ENCODE measurements around the gene ALDOB. TPM values are rescaled to one million over a fixed set of nuclear protein-coding genes. Genes with fewer than 3 reads are reported as not detected.

The ALDOB gene
- total RNA-seq, 1 experiment from 2014 or later: 1.2 TPM

DNA sequence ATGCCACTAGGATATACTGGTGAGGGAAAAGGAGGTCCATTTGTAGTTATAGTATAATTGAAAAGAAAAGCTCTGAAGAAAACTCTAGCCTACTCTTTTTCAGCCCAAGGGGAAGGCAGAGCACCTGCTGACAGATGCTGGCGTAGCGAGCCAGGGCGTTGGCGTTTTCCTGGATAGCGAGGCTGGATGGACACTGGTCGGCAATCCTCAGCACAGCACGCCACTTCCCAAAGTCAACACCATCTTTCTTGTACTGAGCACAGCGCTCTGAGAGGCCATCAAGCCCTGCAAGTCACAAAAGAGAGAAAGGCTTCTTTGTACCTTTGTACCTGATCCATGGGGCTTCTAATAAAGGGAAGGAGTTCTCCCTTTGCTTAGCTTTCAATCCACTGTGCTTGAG is 8.2 kb downstream of the ALDOB start:
- Histone ChIP-seq H3K9me3 (ENCODE audit: control insufficient read depth in 1 of 2, insufficient read depth in 1 of 2, low read depth in 1 of 2, low read length in 2 of 2) (no peaks in the 10 kb centered on the region), H3K4me1 (ENCODE audit: control insufficient read depth in 1 of 2, insufficient read depth in 2 of 2, low read length in 2 of 2) (no peaks in the 10 kb centered on the region), H3K4me2 (ENCODE audit: low read length) (no peak overlapping the region), H3K4me3 (replicated peaks in 1 of 2; ENCODE audit: low read depth in 1 of 2, low read length in 2 of 2) (no peak overlapping the region), H3K36me3 (ENCODE audit: control insufficient read depth in 1 of 2, insufficient read depth in 2 of 2, low read length in 2 of 2) (no peaks in the 10 kb centered on the region), H3K27me3 (ENCODE audit: insufficient read depth, low read length) (peaks cover 14% of the 10 kb centered on the region), H3K9me2 (ENCODE audit: insufficient read depth) (no peaks in the 10 kb centered on the region), H2AFZ (ENCODE audit: low read depth, low read length, poor library complexity, severe bottlenecking) (no peak overlapping the region), H3K27ac (ENCODE audit: low read depth, low read length) (no peak overlapping the region), H4K20me1 (ENCODE audit: insufficient read depth) (no peaks in the 10 kb centered on the region), H3K79me2 (ENCODE audit: insufficient read depth, low read length) (no peaks in the 10 kb centered on the region), H3K9ac (ENCODE audit: low read length) (no peak overlapping the region)
- intact Hi-C loops (cut with micrococcal nuclease): no loop called here
- POLR2A ChIA-PET: no interaction called here
- CTCF ChIA-PET: no interaction called here
- TF ChIP-seq CEBPB (IDR thresholded peaks at IDR 0.05; ENCODE audit: low read depth) (no peak), ZFX (IDR thresholded peaks at IDR 0.05) (no peak), SIN3A (IDR thresholded peaks at IDR 0.05; ENCODE audit: low read depth) (no peak), EZH2phosphoT487 (IDR thresholded peaks at IDR 0.05; ENCODE audit: borderline replicate concordance) (no peak), EZH2 (IDR thresholded peaks at IDR 0.05) (no peak), EGR1 (IDR thresholded peaks at IDR 0.05; ENCODE audit: low read depth) (no peak), ELF1 (IDR thresholded peaks at IDR 0.05; ENCODE audit: borderline replicate concordance, low read depth) (no peak), POLR2AphosphoS5 (IDR thresholded peaks at IDR 0.05; ENCODE audit: low read depth, low read length) (no peak)
- TF ChIP-seq, protein P1, sequence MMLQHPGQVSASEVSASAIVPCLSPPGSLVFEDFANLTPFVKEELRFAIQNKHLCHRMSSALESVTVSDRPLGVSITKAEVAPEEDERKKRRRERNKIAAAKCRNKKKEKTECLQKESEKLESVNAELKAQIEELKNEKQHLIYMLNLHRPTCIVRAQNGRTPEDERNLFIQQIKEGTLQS (IDR thresholded peaks at IDR 0.05): no peak
- TF ChIP-seq, protein P2, sequence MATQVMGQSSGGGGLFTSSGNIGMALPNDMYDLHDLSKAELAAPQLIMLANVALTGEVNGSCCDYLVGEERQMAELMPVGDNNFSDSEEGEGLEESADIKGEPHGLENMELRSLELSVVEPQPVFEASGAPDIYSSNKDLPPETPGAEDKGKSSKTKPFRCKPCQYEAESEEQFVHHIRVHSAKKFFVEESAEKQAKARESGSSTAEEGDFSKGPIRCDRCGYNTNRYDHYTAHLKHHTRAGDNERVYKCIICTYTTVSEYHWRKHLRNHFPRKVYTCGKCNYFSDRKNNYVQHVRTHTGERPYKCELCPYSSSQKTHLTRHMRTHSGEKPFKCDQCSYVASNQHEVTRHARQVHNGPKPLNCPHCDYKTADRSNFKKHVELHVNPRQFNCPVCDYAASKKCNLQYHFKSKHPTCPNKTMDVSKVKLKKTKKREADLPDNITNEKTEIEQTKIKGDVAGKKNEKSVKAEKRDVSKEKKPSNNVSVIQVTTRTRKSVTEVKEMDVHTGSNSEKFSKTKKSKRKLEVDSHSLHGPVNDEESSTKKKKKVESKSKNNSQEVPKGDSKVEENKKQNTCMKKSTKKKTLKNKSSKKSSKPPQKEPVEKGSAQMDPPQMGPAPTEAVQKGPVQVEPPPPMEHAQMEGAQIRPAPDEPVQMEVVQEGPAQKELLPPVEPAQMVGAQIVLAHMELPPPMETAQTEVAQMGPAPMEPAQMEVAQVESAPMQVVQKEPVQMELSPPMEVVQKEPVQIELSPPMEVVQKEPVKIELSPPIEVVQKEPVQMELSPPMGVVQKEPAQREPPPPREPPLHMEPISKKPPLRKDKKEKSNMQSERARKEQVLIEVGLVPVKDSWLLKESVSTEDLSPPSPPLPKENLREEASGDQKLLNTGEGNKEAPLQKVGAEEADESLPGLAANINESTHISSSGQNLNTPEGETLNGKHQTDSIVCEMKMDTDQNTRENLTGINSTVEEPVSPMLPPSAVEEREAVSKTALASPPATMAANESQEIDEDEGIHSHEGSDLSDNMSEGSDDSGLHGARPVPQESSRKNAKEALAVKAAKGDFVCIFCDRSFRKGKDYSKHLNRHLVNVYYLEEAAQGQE (IDR thresholded peaks at IDR 0.05; ENCODE audit: low read depth): no peak
- TF ChIP-seq, protein P3, sequence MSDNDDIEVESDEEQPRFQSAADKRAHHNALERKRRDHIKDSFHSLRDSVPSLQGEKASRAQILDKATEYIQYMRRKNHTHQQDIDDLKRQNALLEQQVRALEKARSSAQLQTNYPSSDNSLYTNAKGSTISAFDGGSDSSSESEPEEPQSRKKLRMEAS (IDR thresholded peaks at IDR 0.05): no peak
- DNase-seq (ENCODE audit: low read depth, low spot score) (no peak), ATAC-seq (no peak)
- no TSS peak for BruUV-seq (replicated peaks)
- RAD21 ChIA-PET (ENCODE audit: low non-redundant PET in 1 of 2, low total read pairs in 2 of 2, uncharacterized antibody in 2 of 2, unreplicated experiment in 2 of 2): no interaction called here
